CD8-positive, alpha-beta memory T cell (primary cell): ENCODE measurements around the gene TMEM182. TPM values are rescaled to one million over a fixed set of nuclear protein-coding genes. Genes with fewer than 3 reads are reported as not detected.

Source experiments
- CTCF ChIA-PET: fragments of 350-600 bp; sonication (Branson Sonifier 250); formaldehyde crosslinking; loops from one replicate; lab custom pipeline; 2021; ENCODE audit warnings: antibody characterized with exemption; lab: Charles Lee
- POLR2A ChIA-PET: fragments of 350-600 bp; sonication (Branson Sonifier 250); formaldehyde crosslinking; loops from one replicate; lab custom pipeline; 2021; ENCODE audit warnings: antibody characterized with exemption; lab: Charles Lee
- DNase-seq, 5 donors: peaks; one replicate each; pipeline versions ENCODE4 v3.0.0 to v3.0.0-alpha.2; 2020 to 2022; ENCODE audit warnings: mixed read lengths in 1 of 5
- H3K27ac ChIP-seq: one replicate; pipeline ENCODE4 v1.7.0; 2013; ENCODE audit warnings: low read depth, mild to moderate bottlenecking, low read length, moderate library complexity
- H3K27me3 ChIP-seq: 2 replicates; pipeline ENCODE4 v1.7.0; 2013; ENCODE audit warnings: low read length, mild to moderate bottlenecking; ENCODE audit not compliant: insufficient read depth, poor library complexity, severe bottlenecking
- H3K36me3 ChIP-seq: 2 replicates; pipeline ENCODE4 v1.7.0; 2013; ENCODE audit warnings: mild to moderate bottlenecking, low read length, moderate library complexity; ENCODE audit not compliant: insufficient read depth
- H3K4me1 ChIP-seq: 2 replicates; pipeline ENCODE4 v1.7.0; 2013; ENCODE audit warnings: mild to moderate bottlenecking, low read length, moderate library complexity; ENCODE audit not compliant: insufficient read depth
- H3K4me3 ChIP-seq: 2 replicates; pipeline ENCODE4 v1.7.0; 2013; ENCODE audit warnings: mild to moderate bottlenecking, low read length
- H3K9me3 ChIP-seq: 2 replicates; pipeline ENCODE4 v1.7.0; 2013; ENCODE audit warnings: mild to moderate bottlenecking, low read length
- H3K27ac Mint-ChIP-seq, 8 donors: one replicate each; pipeline ENCODE4 v1.8.0; 2020 to 2021; ENCODE audit warnings: mixed read lengths in 8 of 8, mild to moderate bottlenecking in 6 of 8, inconsistent platforms in 3 of 8, moderate library complexity in 3 of 8
- H3K27me3 Mint-ChIP-seq, 2 donors: one replicate each; pipeline ENCODE4 v1.8.0; 2020 to 2021; ENCODE audit warnings: mixed read lengths in 2 of 2, mild to moderate bottlenecking in 1 of 2, moderate library complexity in 1 of 2
- H3K36me3 Mint-ChIP-seq, 3 donors: one replicate each; pipeline ENCODE4 v1.8.0; 2020 to 2021; ENCODE audit warnings: mixed read lengths in 3 of 3, inconsistent platforms in 1 of 3, mild to moderate bottlenecking in 1 of 3
- H3K4me1 Mint-ChIP-seq, 3 donors: one replicate each; pipeline ENCODE4 v1.8.0; 2020 to 2021; ENCODE audit warnings: mixed read lengths in 3 of 3, inconsistent platforms in 1 of 3, mild to moderate bottlenecking in 1 of 3
- H3K4me3 Mint-ChIP-seq, 7 donors: one replicate each; pipeline ENCODE4 v1.8.0; 2020 to 2021; ENCODE audit warnings: mixed read lengths in 7 of 7, mild to moderate bottlenecking in 6 of 7, moderate library complexity in 4 of 7, inconsistent platforms in 2 of 7
- H3K9me3 Mint-ChIP-seq, 5 donors: one replicate each; pipeline ENCODE4 v1.8.0; 2020 to 2022; ENCODE audit warnings: mixed read lengths in 5 of 5, mild to moderate bottlenecking in 3 of 5, moderate library complexity in 2 of 5, inconsistent platforms in 1 of 5
- polyA plus RNA-seq: library from polyadenylated mRNA; unstranded; fragments of 300-500 nt; fragmentation: Illumina TruSeq; gene quantifications from one replicate; pipeline ENCODE4 v1.2.3, GENCODE V29; 2021
- total RNA-seq, 2 experiments: library from RNA; stranded (reverse); gene quantifications; one replicate each; pipeline ENCODE4 v1.2.3, GENCODE V29; 2021

The TMEM182 gene
- total and polyA plus RNA-seq, 3 experiments from 2014 or later, result 3.8 to 4.8 (median 4.6) TPM

- Mint-ChIP-seq H3K27me3 (no peaks in the 10 kb centered on the region), H3K27ac (no peak overlapping the region), H3K4me3 (no peak overlapping the region), H3K9me3 (no peaks in the 10 kb centered on the region), H3K36me3 (peaks cover 0 to 6% (median 3%) of the 10 kb centered on the region in 3 donors), H3K4me1 (no peaks in the 10 kb centered on the region)
- CTCF ChIA-PET, result interaction anchor here (1.4 to 3.2 kb wide), 4 partner anchors 12 to 19 kb away, joined by 4 to 26 read pairs (median 9); a partner anchor contains a TSS
- Histone ChIP-seq H3K27me3 (no peaks in the 10 kb centered on the region), H3K4me3 (no peak overlapping the region), H3K36me3 (no peaks in the 10 kb centered on the region), H3K9me3 (no peaks in the 10 kb centered on the region), H3K4me1 (no peaks in the 10 kb centered on the region), H3K27ac (no peak overlapping the region)
- POLR2A ChIA-PET, result no interaction called here
- DNase-seq, result no peak
Measured at GRCh38 chr2:102754456-102755145, 7.2 kb upstream of the TMEM182 start.

DNA sequence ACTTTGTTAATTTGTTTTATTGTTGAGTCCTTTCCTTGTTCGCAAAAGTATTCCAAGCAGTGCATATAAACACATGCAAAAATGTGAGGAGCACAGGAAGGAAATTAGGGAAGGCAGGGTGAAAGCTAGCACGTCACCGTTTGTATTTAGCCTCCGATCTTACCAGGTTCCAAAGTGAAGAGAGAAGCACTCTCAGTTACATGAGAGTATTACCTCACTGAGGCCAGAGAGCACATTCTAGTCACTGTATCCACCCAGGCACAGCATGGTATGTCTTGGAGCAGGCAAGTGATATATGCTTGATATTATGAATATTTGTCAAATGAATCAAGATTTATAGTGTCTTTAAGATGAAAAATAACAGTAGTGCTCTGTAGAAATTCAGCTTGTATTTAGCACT lies 6.5 kb upstream of the TMEM182 start:
- peaks cover 0 to 6% (median 3%) of the 10 kb centered on the region in 3 donors for H3K36me3 Mint-ChIP-seq
- no peaks in the 10 kb centered on the region for H3K9me3 Mint-ChIP-seq
- no peaks in the 10 kb centered on the region for H3K4me1 Mint-ChIP-seq
- Histone ChIP-seq H3K4me1 (no peaks in the 10 kb centered on the region), H3K27me3 (no peaks in the 10 kb centered on the region), H3K27ac (no peak overlapping the region), H3K4me3 (no peak overlapping the region), H3K36me3 (no peaks in the 10 kb centered on the region), H3K9me3 (no peaks in the 10 kb centered on the region)
- ChIA-PET POLR2A (no interaction called here), CTCF (interaction anchor here (1.4 kb wide), 1 partner anchor 19 kb away, joined by 4 read pairs; a partner anchor contains a TSS)
- H3K27me3 Mint-ChIP-seq, result no peaks in the 10 kb centered on the region
- H3K27ac Mint-ChIP-seq, result no peak overlapping the region
- DNase-seq, result no peak
- no peak overlapping the region for H3K4me3 Mint-ChIP-seq

DNA sequence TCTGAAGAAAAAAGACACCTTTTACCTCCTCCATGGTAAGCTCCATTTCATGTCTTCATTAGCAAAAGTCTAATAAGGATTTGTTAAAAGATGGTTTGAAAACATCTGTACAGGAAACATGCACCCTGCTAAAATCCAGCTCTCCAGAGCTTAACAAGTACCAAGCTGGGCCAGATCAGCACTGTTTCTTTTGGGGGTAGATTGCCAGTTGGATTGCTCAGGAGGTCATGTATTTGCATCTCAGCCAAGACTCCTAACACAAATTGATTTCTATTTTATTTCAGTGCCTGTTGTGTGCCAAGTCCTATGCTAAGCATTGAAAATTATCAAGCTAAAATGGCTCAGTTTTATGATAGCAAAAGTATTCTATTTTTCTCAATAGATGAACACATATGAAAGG lies 3.4 kb upstream of the TMEM182 start:
- no peaks in the 10 kb centered on the region for H3K36me3 ChIP-seq
- Mint-ChIP-seq H3K4me1 (no peaks in the 10 kb centered on the region), H3K36me3 (peaks cover 2 to 8% (median 6%) of the 10 kb centered on the region in 3 donors), H3K27ac (no peak overlapping the region), H3K27me3 (peaks cover 0 to 1% of the 10 kb centered on the region in 2 donors), H3K4me3 (no peak overlapping the region), H3K9me3 (no peaks in the 10 kb centered on the region)
- ChIA-PET CTCF (no interaction called here), POLR2A (no interaction called here)
- no peak overlapping the region for H3K27ac ChIP-seq
- H3K27me3 ChIP-seq, result no peaks in the 10 kb centered on the region
- H3K9me3 ChIP-seq, result no peaks in the 10 kb centered on the region
- H3K4me1 ChIP-seq, result no peaks in the 10 kb centered on the region
- H3K4me3 ChIP-seq, result no peak overlapping the region
- DNase-seq, result no peak

DNA sequence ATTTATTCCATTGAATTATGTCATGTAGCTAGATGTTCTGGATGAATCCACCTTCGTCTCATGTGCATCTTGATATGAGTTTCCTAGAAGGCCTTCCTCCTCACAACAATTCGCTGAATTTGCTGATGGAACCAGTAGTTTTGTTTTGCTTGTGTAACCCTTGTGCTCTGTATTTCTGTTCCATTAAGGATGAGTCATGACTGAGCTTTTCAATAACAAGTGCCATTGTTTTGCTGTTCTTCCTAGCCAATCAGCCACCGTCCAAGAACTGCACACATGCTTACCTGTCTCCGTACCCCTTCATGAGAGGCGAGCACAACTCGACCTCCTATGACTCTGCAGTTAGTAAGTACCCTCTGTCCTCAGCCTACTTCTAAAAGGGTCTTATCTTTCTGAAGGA lies 2.3 kb downstream of the TMEM182 start:
- CTCF ChIA-PET, result interaction anchor here (4.4 kb wide), 1 partner anchor 11 kb away, joined by 20 read pairs; no protein-coding TSS in a partner anchor
- no peak for DNase-seq

DNA sequence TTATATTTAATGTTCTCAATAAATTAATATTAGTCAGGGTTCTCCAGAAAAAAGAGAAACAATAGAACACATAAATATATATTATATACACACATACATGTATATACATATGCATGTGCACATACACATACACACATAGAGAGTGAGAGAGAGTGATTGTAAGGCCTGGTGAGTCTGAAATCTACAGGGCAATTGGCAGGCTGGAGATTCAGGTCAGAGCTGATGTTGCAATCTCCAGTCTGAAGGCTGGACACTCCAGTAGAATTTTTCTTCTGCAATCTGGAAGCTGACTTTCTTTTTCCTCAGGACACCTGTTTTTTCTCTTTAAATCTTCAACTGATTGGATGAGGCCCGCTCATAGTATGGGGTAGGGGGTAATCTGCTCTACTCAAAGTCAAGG lies 3.2 kb downstream of the TMEM182 start:
- ChIA-PET POLR2A (no interaction called here), CTCF (interaction anchor here (4.4 kb wide), 1 partner anchor 12 kb away, joined by 20 read pairs; no protein-coding TSS in a partner anchor)
- no peaks in the 10 kb centered on the region for H3K9me3 Mint-ChIP-seq
- no peak overlapping the region for H3K4me3 Mint-ChIP-seq
- H3K27me3 ChIP-seq, result no peaks in the 10 kb centered on the region
- H3K27ac Mint-ChIP-seq, result no peak overlapping the region
- no peak overlapping the region for H3K27ac ChIP-seq
- peaks cover 12 to 31% (median 30%) of the 10 kb centered on the region in 3 donors for H3K36me3 Mint-ChIP-seq
- H3K4me3 ChIP-seq, result no peak overlapping the region
- no peaks in the 10 kb centered on the region for H3K4me1 Mint-ChIP-seq
- no peaks in the 10 kb centered on the region for H3K36me3 ChIP-seq
- no peaks in the 10 kb centered on the region for H3K4me1 ChIP-seq
- no peak for DNase-seq
- H3K9me3 ChIP-seq, result no peaks in the 10 kb centered on the region
- peaks cover 0 to 1% of the 10 kb centered on the region in 2 donors for H3K27me3 Mint-ChIP-seq

More for the DNA sequence above, 2.3 kb downstream of the TMEM182 start:
- no peaks in the 10 kb centered on the region for H3K4me1 ChIP-seq
- H3K27ac Mint-ChIP-seq, result no peak overlapping the region
- no peaks in the 10 kb centered on the region for H3K4me1 Mint-ChIP-seq
- peaks cover 12 to 28% (median 25%) of the 10 kb centered on the region in 3 donors for H3K36me3 Mint-ChIP-seq
- H3K27me3 ChIP-seq, result no peaks in the 10 kb centered on the region
- POLR2A ChIA-PET, result no interaction called here
- no peaks in the 10 kb centered on the region for H3K36me3 ChIP-seq
- H3K27ac ChIP-seq, result no peak overlapping the region
- H3K4me3 ChIP-seq, result no peak overlapping the region
- no peaks in the 10 kb centered on the region for H3K9me3 ChIP-seq
- H3K9me3 Mint-ChIP-seq, result no peaks in the 10 kb centered on the region
- peaks cover 0 to 1% of the 10 kb centered on the region in 2 donors for H3K27me3 Mint-ChIP-seq
- H3K4me3 Mint-ChIP-seq, result no peak overlapping the region

DNA sequence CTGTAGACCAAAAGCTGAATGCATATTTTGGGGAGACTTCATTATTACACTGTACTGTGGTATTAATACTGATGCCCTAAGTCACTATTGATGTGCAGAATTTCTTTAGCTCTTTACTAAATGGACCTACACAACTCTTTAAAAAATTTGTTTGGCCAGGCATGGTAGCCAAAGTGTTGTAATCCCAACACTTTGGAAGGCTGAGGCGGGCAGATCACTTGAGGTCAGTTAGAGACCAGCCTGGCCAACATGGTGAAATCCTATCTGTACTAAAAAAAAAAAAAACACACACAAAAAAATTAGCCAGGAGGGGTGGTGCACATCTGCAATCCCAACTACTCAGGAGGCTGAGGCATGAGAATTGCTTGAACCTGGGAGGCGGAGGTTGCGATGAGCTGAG lies 6.4 kb downstream of the TMEM182 start:
- no peaks in the 10 kb centered on the region for H3K36me3 ChIP-seq
- no peaks in the 10 kb centered on the region for H3K27me3 ChIP-seq
- no peak overlapping the region for H3K4me3 ChIP-seq
- no peaks in the 10 kb centered on the region for H3K4me1 ChIP-seq
- ChIA-PET CTCF (no interaction called here), POLR2A (no interaction called here)
- Mint-ChIP-seq H3K4me3 (no peak overlapping the region), H3K4me1 (no peaks in the 10 kb centered on the region), H3K27ac (no peak overlapping the region), H3K27me3 (peaks cover 0 to 1% of the 10 kb centered on the region in 2 donors), H3K9me3 (no peaks in the 10 kb centered on the region), H3K36me3 (peaks cover 13 to 34% (median 33%) of the 10 kb centered on the region in 3 donors)
- no peaks in the 10 kb centered on the region for H3K9me3 ChIP-seq
- H3K27ac ChIP-seq, result no peak overlapping the region
- no peak for DNase-seq

GRCh38 chr2:102768892-102769291 lies 7.1 kb downstream of the TMEM182 start:
- no peaks in the 10 kb centered on the region for H3K9me3 Mint-ChIP-seq
- no peaks in the 10 kb centered on the region for H3K36me3 ChIP-seq
- no peak overlapping the region for H3K4me3 Mint-ChIP-seq
- H3K4me1 ChIP-seq, result no peaks in the 10 kb centered on the region
- no peaks in the 10 kb centered on the region for H3K27me3 ChIP-seq
- H3K4me3 ChIP-seq, result no peak overlapping the region
- no peak overlapping the region for H3K27ac Mint-ChIP-seq
- CTCF ChIA-PET, result no interaction called here
- POLR2A ChIA-PET, result no interaction called here
- H3K27me3 Mint-ChIP-seq, result peaks cover 0 to 1% of the 10 kb centered on the region in 2 donors
- peaks cover 17 to 34% (median 31%) of the 10 kb centered on the region in 3 donors for H3K36me3 Mint-ChIP-seq
- H3K4me1 Mint-ChIP-seq, result no peaks in the 10 kb centered on the region
- H3K27ac ChIP-seq, result no peak overlapping the region
- H3K9me3 ChIP-seq, result no peaks in the 10 kb centered on the region
- no peak for DNase-seq

- no peaks in the 10 kb centered on the region for H3K4me1 Mint-ChIP-seq
- H3K9me3 Mint-ChIP-seq, result no peaks in the 10 kb centered on the region
- POLR2A ChIA-PET, result no interaction called here
- H3K9me3 ChIP-seq, result no peaks in the 10 kb centered on the region
- H3K27me3 ChIP-seq, result no peaks in the 10 kb centered on the region
- no peak for DNase-seq
- H3K27ac ChIP-seq, result no peak overlapping the region
- CTCF ChIA-PET, result no interaction called here
- peak overlapping the region in 3 of 8 donors; percentile 34 to 84 (median 37) for H3K27ac Mint-ChIP-seq
- no peak overlapping the region for H3K4me3 ChIP-seq
- no peaks in the 10 kb centered on the region for H3K4me1 ChIP-seq
- no peaks in the 10 kb centered on the region for H3K36me3 ChIP-seq
- H3K4me3 Mint-ChIP-seq, result no peak overlapping the region
- peaks cover 0 to 1% of the 10 kb centered on the region in 2 donors for H3K27me3 Mint-ChIP-seq
- H3K36me3 Mint-ChIP-seq, result peaks cover 13 to 27% (median 26%) of the 10 kb centered on the region in 3 donors
Measured at GRCh38 chr2:102770506-102770905, 8.7 kb downstream of the TMEM182 start.
